DND-41 (cell line): ENCODE data around the gene OCSTAMP.

ENCODE experiments used
- CTCF ChIP-seq: IDR thresholded peaks from 2 replicates; pipeline ENCODE4 v1.5.1; 2012; ENCODE audit warnings: borderline replicate concordance, low read length, moderate library complexity, mild to moderate bottlenecking; ENCODE audit not compliant: poor library complexity, severe bottlenecking; ENCODE audit errors: extremely low read depth
- EZH2 ChIP-seq: IDR thresholded peaks from 3 replicates; pipeline ENCODE4 v1.6.1; 2012; ENCODE audit warnings: borderline replicate concordance, low read depth, mild to moderate bottlenecking, moderate library complexity, low read length, inconsistent platforms; ENCODE audit not compliant: severe bottlenecking

GRCh38 chr20:46580613-46581205 is 30.3 kb upstream of the OCSTAMP start:
- TF ChIP-seq CTCF: no peak
- no peak for TF ChIP-seq EZH2
